HG03460 (cell line): ENCODE measurements around the gene LITAF.
"Not testable (repeated sequence)": the region's sequence is repeated elsewhere in the genome, so short reads cannot be mapped to it uniquely, and the experiment has no call there.

Experiments used
- ATAC-seq: cut with Tn5 transposase; IDR thresholded peaks from one replicate; pipeline ENCODE4 v1.9.1; 2021; ENCODE audit not compliant: unreplicated experiment

The LITAF gene

DNA sequence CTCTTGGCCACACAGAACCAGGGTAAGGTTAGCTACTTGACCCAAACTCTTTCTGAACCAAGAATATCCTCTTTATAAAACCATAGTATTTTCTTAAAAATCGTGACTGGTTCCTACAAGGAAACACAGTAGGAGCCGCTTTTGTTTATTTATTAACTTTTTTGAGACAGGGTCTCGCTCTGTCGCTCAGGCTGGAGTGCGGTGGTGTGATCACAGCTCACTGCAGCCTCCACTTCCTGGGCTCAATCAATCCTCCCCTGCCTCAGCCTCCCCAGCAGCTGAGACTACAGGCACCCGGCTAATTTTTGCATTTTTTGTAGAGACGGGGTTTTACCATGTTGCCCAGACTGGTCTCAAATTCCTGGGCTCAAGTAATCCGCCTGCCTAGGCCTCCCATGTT is 14.7 kb upstream of the LITAF start:
- ATAC-seq, result no peak

DNA sequence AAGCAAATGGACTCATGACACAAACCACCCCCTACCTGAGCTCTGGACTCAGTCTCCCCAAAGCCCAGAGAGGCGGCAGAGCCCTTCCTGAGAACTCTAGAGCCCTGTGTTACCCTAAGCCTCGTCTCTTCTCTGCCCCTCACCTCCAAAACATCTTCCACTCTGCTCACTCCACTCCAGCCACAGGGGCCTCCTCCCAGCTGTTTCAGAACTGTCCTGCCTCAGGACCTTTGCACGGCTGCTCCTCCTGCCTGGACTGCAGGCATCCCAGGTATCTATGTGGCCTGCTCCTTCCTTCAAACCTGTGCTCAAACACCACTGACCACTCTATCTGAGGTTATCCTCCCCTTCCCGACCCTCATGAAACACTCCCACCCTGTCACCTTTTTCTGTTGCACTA is 12.9 kb upstream of the LITAF start:
- ATAC-seq, result no peak

DNA sequence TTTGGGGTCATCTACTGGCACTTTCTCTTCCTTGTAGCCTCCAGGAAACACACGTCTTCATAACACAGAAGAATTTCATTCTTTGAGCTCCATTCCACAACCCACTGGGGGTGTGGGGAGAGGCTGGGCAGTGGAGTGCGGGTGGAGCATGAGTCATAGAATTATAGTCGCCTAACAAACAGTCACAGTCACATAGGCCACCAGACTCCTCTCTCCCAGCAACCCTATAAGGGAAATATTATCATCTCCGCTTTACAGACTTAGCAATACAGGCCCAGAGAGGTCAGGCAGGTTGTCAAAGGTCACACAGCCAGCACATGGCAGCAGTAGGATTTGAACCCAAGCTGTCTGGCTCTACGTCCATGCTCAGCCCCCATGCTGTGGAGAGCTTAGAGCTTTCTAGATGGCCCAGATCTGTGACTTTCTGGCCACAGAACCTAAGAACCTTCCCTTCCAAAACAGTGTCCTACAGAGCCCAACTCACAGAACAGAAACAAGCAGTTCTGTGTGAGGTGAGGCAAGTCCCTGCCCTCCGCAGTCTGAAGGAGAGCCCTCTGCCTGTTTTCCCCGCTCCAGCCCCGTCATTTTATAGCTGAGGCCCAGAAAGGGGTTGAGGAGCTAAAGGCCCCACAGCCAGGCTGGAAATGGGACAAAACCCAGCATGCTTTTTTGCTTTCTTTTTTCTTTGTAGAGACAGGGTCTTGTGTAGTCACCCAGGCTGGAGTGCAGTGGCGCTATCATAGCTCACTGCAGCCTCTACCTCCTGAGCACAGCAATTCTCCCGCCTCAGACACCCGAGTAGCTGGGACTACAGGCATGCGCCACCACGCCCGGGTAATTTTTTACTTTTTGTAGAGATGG is 10.7 kb upstream of the LITAF start:
- ATAC-seq, result no peak

DNA sequence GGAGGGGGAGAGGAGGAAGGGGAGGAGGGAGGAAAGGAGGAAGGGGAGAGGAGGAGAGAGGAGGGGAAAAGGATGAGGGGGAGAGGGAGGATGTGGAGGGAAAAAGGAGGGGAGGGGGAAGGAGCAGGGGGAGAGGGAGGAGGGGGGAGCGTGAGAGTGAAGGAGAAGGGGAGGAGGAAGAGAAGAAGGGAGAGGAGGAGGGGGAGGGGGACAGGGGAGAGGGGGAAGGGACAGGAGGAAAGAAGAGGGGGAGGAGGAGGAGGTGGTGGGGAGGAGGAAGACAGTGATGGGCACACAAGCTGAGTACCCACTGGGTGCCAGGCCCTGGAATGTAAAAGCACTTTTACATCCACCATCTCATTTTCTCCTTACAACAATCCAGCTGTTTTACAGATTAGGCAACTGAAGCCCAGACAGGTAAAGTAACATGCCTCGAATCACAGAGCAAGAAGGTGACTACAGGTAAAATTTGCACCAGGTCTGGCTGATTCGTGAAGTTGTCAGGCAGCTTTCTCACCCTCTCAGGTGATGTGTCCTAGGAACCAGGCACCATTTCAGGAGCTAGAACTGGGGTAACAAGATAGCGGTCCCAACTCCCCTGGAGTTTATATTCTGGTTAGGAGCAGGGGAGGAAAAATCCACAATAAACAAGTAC is 10.0 kb upstream of the LITAF start:
- no peak for ATAC-seq

DNA sequence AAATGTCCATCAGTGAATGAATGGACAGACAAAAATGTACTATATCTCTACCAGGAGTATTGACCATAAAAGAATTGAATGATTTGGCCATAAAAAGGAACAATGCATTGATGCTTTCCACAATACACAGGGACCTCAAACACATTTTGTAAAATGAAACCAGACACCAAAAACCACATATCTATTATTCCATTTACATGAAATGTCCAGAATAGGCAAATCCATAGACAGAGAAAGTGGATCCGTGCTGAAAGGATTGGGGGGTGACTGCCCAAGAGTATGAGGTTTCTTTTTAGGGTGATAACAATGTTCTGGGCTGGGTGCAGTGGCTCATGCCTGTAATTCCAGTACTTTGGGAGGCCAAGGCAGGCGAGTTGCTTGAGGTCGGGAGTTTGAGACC is 6.9 kb upstream of the LITAF start:
- ATAC-seq, result no peak

DNA sequence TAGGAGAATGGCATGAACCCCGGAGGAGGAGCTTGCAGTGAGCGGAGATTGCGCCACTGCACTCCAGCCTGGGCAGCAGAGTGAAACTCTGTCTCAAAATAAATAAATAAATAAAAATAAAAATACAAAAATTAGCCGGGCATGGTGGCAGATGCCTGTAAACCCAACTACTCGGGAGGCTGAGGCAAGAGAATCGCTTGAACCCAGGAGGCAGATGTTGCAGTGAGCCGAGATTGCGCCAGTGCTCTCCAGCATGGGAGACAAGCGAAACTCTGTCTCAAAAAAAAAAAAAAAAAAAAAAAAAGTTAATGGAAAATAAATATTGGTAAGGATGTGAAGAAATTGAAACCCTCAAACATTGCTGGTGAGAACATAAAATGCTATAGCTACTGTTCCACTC is 6.4 kb upstream of the LITAF start:
- ATAC-seq, result not testable (repeated sequence)

DNA sequence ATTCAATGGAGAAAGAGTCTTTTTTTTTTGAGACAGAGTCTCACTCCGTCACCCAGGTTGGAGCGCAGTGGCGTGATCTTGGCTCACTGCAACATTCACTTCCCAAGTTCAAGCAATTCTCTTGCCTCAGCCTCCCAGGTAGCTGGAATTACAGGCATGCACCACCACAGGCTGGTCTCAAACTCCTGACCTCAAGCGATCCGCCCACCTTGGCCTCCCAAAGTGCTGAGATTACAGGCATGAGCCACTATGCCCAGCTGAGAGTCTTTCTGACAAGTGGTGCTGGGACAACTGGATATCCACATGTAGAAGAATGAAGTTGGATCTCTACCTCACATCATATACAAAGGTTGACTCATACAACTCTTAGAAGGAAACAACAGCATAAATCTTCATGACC is 4.9 kb upstream of the LITAF start:
- ATAC-seq, result not testable (repeated sequence)

DNA sequence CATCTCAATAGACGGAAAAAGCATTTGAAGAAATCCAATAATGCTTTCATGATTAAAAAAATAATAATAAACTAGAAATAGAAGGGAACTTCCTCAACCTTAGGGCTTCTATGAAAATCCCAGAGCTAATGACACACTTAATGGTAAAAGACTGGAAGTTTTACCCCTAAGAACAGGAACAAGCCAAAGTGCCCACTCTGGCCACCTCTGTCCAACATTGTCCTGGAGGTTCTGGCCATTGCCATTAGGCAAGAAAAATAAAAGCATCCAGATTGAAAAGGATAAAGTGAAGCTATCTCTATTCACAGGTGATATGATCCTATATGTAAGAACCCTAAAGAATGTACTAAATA is 2.5 kb upstream of the LITAF start:
- ATAC-seq, result no peak

DNA sequence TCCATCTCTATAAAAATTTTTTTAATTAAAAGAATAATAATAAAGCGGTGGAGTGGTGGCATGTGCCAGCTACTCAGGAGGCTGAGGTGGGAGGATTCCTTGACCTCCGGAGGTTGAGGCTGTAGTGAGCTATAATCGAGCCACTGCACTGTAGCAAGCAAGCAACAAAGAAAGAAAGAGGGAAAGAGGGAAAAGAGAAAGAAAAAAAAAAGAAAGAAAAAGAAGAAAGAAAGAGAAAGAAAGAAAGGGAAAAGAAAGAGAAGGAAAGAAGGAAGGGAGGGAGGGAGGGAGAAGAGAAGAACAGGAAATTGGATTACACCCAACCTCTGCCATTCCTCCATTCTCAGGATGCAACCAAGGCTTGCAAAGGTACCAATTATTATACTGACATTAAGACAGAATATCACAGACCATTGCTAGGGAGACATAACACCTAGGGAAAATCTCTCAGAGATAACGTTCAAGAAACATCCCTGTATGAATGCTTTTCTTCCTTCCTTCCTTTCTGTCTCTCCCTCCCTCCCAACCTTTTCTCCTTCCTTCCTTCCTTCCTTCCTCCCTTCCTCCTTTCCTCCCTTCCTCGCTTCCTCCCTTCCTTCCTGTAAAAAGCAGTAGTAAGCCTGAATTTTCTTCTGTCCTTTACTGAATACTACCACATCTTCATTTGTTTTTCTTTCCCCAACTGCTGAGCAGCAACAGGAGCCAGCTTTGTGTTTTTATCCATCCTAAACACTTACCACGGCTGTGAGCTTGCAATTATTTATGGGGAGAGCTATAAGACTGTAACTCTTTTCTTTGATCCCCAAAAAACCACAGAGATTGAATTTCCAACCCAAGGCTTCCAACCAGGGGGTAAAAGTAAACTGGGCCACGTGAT is 1.8 kb upstream of the LITAF start:
- ATAC-seq, result no peak

DNA sequence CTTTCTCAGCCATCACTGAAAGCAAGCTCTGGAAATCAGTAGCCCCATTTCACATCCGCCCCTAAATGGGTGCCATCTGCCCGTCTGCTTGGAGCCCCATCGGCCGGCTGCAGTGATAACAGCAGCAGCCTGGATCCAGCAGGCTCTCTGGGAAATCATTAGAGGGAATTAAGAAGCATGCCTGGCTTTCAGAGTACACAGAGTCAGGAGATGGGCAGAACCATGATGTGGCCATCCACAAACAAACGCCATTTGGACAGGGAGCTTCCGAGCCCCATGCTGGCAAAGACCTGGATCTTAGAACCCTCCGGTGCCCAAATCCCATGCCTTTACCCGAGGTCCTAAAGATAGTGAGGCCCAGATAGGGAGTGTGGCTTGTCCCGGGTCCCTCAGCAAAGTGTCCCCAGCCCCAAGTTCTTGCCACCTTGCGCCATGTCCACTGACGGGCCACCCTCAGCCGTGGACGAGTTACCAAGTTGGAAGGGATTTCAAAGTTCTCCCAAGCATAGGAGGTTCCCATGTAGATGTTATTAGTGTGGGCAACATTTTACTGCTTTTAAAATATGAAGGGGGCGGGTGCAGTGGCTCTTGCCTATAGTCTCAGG is 1.0 kb upstream of the LITAF start:
- no peak for ATAC-seq

DNA sequence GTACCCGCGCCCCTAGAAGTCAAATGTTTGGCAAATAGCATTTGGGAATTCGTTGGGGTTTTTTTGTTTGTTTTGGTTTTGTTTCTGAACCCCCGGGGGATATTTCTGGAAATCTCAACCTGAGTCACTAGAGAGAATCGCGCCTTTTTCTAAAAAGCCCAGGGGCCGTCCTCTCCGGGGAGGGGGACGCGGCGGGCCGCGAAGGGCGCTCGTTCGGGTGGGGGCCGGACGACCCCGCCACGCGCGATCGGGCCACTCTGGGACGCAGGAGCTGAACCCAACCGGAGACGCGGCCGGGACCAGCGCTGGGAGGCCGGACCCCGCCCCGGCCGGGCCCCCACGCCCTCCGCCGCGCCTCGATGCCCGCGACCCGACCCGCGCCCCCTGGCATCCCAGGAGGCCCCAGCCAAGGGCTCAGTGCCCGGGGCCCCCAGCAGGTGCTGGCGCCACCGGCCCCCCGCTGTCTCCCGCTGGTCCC is 302 bp downstream of the LITAF start:
- peak; percentile 17 for ATAC-seq

DNA sequence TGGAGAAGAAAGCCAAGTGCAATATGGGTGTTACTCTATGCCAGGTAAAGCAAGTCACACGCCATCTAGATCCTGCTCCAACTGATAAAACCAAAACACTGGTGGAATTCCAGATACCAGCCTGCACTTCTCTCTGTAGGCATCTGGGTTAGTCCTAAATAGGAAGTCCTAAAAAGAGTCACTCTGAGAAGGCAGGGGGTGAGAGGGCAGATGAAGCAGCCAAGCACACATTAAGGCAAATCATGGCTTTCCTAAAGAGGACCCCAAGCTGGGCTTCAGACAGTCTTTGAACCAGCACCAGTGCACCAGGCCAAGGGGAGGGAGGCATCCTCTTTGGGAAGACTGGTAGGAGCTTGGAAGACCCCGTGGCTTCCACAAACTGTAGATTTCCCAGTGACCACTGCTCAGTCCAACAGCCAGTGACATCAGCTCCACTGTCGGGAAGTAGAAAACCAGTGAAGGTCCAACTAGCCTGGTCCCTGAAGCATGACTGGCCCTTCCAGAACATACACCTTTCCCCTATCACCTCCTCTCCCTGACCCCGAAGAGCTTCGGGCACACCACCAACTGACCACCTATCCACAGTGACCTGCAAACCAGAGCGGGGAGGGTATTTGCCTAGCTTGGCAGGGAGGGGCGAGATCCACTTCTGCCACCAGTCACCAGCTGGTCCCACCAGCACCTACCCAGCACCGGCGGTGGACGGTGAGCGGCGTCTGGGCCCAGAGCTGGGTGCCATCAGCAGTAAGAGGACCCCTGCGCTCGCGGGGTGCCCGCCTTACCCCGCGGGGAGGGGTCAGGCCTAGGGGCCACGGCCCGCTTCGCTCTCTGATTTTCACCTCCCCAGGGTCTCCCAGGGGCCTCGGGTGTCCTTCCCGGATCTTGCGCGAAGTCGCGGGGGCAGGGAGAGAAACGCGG is 1.0 kb downstream of the LITAF start:
- no peak for ATAC-seq

DNA sequence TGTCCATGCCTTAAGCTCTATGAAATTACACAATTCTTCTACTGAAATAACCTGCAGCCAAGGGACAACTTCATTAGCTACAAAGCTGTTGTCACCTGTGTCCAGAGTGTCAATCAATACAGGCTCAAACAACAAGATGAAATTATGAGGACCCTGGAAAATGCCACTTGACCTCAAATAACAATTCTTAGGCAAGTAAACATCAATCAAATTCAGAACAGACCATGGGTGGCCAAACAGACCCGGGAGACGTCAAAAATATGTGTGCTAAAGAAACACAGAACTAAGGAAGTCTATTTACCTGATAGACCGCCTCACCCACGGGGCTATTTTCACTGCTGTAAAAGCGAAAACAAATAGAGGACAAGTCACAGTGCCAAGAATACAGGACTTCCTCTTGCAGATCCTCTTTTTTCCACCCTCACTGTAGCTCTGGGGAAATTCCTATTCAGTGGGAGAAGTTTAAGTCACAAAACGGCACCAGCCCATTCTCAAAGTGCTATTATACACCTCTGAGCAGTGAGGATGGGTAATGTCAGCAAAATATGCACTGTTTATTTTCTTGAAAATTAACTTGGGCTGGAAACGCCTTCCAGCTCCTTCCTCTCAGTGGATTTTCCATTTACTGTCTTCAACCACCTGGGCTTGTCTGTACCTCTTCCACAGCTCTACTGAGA is 2.7 kb downstream of the LITAF start:
- ATAC-seq, result no peak

DNA sequence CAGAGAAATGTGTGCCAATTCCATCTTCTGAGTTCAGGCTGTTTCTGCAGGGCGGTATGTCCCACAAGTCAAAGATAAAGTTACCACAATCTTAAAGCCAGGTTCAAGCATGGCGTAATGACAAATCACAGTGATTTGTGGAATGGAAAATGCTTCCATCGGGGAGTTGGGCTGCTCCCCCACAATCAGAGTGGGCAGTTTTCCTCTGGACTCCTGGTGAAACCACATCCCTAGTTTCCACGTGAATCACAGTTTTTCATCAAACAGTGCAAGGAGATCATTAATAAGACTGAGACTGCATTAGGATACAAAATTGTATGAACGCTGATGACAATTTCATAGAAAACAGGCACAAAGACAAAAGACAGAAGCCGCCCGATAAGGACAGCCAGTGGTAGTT is 3.6 kb downstream of the LITAF start:
- no peak for ATAC-seq

DNA sequence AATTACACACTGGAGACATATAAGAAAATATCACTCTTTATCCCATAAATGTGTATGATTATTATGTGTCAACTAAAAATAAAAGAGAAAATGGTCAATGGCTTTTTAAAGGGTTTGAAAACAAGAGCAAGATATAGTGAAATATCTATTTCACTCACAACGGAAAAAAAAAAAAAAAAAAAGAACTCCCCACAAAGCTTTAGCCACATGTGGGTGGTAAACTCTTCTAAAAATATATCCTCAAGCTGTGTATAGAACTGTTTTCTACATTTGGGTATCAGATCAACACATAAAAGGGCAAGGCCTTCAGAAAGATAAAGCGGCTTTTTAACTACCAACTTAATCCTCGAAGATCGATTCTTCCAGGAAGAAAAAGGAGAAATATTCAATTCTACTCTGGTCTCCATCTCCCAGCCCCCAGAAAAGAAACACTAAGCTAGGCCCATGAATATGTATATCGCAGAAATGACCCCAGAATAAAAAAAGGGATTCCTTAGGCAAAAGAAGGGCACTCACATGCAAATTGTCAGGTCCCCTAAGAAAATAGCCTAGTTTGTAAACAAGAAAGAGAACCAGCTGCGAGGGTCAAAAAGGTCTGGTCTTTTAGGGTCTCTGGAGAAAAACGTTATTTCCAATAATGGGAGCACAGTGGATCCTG is 4.4 kb downstream of the LITAF start:
- ATAC-seq, result no peak

DNA sequence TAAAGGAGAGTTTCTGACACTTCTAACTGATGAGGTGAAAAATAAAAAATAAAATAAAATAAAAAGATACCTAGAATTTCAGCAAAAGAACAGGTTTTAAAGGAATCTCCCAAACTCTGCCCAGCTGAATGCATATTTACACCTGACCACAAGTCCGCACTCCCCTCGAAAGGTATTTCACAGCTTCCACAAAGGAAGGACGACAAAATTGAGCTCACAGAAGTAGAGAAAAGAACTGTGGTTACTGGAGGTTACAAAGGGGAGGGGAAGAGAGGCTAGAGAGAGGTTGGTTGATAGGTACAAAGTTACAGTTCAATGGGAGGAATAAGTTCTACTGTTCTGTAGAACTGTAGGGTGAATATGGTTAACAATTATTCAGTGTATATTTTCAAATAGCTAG is 5.0 kb downstream of the LITAF start:
- ATAC-seq, result no peak

DNA sequence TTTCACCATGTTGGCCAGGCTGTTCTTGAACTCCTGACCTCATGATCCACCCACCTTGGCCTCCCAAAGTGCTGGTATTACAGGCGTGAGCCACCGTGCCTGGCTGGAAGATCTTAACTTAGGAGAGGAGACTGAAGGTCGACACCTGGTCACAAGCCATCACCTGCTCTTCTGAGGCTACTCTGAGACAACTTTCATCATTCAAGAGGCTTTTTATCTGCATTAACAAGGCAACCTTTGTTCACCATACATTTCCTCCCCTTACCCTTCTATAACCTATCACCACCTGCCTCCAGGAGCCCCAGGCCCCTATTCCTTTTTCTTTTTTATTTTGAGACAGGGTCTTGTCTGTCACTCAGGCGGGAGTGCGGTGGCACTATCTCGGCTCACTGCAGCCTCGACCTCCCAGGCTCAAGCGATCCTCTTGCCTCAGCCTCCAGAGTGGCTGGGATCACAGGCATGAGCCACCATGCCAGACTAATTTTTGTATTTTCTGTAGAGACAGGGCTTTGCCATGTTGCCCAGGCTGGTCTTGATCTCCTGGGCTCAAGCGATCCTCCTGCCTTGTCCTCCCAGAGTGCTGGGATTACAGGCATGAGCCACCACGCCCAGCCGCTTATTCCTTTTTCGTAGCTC is 6.2 kb downstream of the LITAF start:
- no peak for ATAC-seq

DNA sequence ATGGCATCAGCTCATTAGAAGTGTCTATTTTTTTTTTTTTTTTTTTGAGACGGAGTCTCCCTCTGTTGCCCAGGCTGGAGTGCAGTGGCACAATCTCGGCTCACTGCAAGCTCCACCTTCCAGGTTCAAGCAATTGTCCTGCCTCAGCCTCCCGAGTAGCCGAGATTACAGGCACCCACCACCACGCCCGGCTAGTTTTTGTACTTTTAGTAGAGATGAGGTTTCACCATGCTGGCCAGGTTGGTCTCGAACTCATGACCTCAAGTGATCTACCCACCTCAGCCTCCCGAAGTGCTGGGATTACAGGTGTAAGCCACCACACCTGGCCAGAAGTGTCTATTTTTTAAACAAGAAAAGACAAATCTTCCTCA is 9.4 kb downstream of the LITAF start:
- not testable (repeated sequence) for ATAC-seq
